GM19193 (cell line): ENCODE results near the gene SHLD3.

Experiments used
- POLR2A ChIP-seq: IDR thresholded peaks from 4 replicates; pipeline ENCODE4 v1.6.1; 2011; ENCODE audit not compliant: insufficient read depth, insufficient read length; ENCODE audit errors: extremely low read depth

SHLD3 gene

GRCh38 chr5:65668696-65669095 is 43.9 kb downstream of the SHLD3 start:
- no peak for TF ChIP-seq POLR2A

GRCh38 chr5:65672796-65673195 is 48.0 kb downstream of the SHLD3 start:
- TF ChIP-seq POLR2A = no peak

DNA sequence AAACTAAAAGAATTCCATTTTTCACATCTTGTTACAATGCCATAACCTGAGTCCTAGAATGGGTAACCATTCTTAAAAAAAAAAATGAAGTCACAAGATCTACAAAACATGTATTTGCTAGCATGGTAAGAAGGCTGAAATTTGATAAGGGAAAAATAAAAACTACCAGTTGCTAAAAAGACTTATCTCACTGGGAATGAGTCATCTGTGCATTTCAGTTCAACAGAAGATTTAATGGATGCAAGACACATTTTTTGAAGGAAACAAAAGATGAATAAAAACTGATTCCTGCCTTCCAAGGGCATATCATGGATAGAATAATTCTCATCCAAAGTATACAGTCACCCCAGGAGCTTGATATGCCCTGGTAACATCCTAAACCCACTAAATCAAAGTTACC is 49.9 kb downstream of the SHLD3 start:
- TF ChIP-seq POLR2A = no peak
